Gastrocnemius medialis (tissue), 4 donors: ENCODE measurements around the gene SHTN1. TPM values are rescaled to one million over a fixed set of nuclear protein-coding genes. Genes with fewer than 3 reads are reported as not detected.

Source experiments
- ATAC-seq, 2 donors: fragments of 150-250 bp; one replicate each; pipeline ENCODE4 v1.9.1; 2016
- DNase-seq, 2 donors: peaks; one replicate each; pipeline ENCODE4 v3.0.0-alpha.2; 2019
- H3K27ac ChIP-seq, 4 donors: fragments of 200-600 bp; sonication (generic); 1 replicate in 1 of 4; 2 replicates in 3 of 4; pipeline ENCODE4 v1.5.1; 2016 to 2018; ENCODE audit warnings: mild to moderate bottlenecking in 2 of 4, moderate library complexity in 1 of 4
- H3K27me3 ChIP-seq, 3 donors: fragments of 200-600 bp; sonication (generic) in 2 of 3; 1 replicate in 1 of 3; 2 replicates in 2 of 3; pipeline versions ENCODE4 v1.5.1 to v1.6.0; 2016 to 2019; ENCODE audit warnings: mild to moderate bottlenecking in 1 of 3, moderate library complexity in 1 of 3
- H3K36me3 ChIP-seq, 2 donors: fragments of 200-600 bp; sonication (generic) in 1 of 2; one replicate each; pipeline ENCODE4 v1.5.1; 2017 to 2018
- H3K4me1 ChIP-seq, 2 donors: fragments of 200-600 bp; sonication (generic) in 1 of 2; one replicate each; pipeline ENCODE4 v1.5.1; 2016 to 2017; ENCODE audit warnings: mild to moderate bottlenecking in 2 of 2
- H3K4me3 ChIP-seq, 4 donors: fragments of 200-600 bp; sonication (generic) in 3 of 4; 1 replicate in 1 of 4; 2 replicates in 3 of 4; pipeline ENCODE4 v1.5.1; 2016 to 2019; ENCODE audit warnings: mild to moderate bottlenecking in 2 of 4
- H3K9me3 ChIP-seq, 3 donors: fragments of 200-600 bp; sonication (generic) in 2 of 3; 1 replicate in 1 of 3; 2 replicates in 2 of 3; pipeline ENCODE4 v1.5.1; 2016 to 2019
- POLR2A ChIP-seq, 2 donors: fragments of 450-650 bp; IDR thresholded peaks; one replicate each; pipeline ENCODE4 v1.6.1; 2017; ENCODE audit warnings: antibody characterized with exemption in 2 of 2, mild to moderate bottlenecking in 2 of 2, moderate library complexity in 2 of 2
- in situ Hi-C, 4 donors: fragments of 200-750 bp; cut with MboI; loops; one replicate each; pipeline versions ENCODE4 v1.15.0 to v1.8.0; 2017; ENCODE audit warnings: low sequenced_read_pairs in 4 of 4
- intact Hi-C: fragments of 100-400 bp; cut with DNase I; formaldehyde crosslinking; loops from one replicate; pipeline ENCODE4 v1.15.1; 2023; ENCODE audit warnings: low total_unique reads
- total RNA-seq, 4 donors: library from RNA; depleted of rRNA; stranded (reverse); fragments of >200 nt; gene quantifications; one replicate each; pipeline versions ENCODE4 v1.1.0 to v1.2.3, GENCODE V29; 2016
- TF ChIP-seq, protein P1 (sequence below), 5 experiments: fragments of 450-650 bp in 3 of 5; fragments of 200-600 bp in 2 of 5; sonication (generic) in 2 of 5; IDR thresholded peaks in 4 of 5; conservative IDR thresholded peaks in 1 of 5; 1 replicate in 4 of 5; 2 replicates in 1 of 5; pipeline ENCODE4 v1.5.1; 2016 to 2019; ENCODE audit warnings: antibody characterized with exemption in 5 of 5, mild to moderate bottlenecking in 3 of 5, moderate library complexity in 3 of 5

The SHTN1 gene
- total RNA-seq, 4 donors from 2014 or later, result 0.73 to 2.2 (median 1.0) TPM

DNA sequence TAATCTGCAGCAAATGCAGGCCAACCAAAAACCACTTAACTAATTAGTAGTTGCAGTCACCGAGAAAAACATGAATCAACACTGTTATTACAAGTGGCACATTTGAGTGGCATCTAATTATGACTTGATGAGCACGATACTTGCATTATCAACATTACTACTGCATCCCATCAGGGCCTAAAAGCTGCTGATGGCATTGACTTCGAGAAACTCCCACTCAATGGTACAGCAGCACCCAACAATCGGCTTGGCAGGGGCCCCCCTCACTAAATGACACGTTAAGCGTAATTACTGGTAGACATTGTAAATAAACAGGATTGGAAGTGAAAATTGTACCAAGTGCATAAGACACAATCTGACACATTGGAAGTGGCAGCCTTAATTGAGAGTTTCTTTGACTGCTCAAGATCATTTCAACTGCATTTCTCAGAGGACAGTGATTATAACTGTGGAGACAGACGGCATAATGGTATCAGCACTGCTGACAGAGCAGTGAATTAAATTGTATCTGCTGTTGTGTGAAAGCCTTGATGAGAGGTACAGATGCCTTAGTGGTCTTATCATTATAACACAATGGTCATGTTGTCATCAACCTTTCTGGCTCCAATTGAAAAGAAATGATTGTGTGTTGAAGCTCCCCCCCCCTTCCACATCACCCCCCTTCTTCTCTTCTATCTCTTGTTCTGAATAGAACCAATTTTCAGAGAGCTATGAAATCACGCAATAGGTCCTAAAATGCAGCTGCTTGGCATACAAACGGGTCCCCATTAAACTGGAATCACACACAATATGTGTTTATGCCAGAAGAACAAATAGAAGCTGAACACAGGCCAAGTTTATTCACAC lies 43.4 kb downstream of the SHTN1 start:
- ATAC-seq, result no peak

GRCh38 chr10:116960066-116960776 lies 44.8 kb downstream of the SHTN1 start:
- intact Hi-C loops, result no loop called here
- no peak for ATAC-seq
- Histone ChIP-seq H3K9me3 (no peaks in the 10 kb centered on the region), H3K36me3 (no peaks in the 10 kb centered on the region), H3K27me3 (no peaks in the 10 kb centered on the region), H3K4me3 (no peak overlapping the region), H3K4me1 (no peaks in the 10 kb centered on the region), H3K27ac (no peak overlapping the region)
- no peak for DNase-seq
- TF ChIP-seq, protein P1, sequence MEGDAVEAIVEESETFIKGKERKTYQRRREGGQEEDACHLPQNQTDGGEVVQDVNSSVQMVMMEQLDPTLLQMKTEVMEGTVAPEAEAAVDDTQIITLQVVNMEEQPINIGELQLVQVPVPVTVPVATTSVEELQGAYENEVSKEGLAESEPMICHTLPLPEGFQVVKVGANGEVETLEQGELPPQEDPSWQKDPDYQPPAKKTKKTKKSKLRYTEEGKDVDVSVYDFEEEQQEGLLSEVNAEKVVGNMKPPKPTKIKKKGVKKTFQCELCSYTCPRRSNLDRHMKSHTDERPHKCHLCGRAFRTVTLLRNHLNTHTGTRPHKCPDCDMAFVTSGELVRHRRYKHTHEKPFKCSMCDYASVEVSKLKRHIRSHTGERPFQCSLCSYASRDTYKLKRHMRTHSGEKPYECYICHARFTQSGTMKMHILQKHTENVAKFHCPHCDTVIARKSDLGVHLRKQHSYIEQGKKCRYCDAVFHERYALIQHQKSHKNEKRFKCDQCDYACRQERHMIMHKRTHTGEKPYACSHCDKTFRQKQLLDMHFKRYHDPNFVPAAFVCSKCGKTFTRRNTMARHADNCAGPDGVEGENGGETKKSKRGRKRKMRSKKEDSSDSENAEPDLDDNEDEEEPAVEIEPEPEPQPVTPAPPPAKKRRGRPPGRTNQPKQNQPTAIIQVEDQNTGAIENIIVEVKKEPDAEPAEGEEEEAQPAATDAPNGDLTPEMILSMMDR (IDR thresholded peaks at IDR 0.05 in 4 of 5, conservative IDR thresholded peaks at IDR 0.05 in 1 of 5), result no peak
- TF ChIP-seq POLR2A (IDR thresholded peaks at IDR 0.05), result no peak
- in situ Hi-C loops, result no loop called here

More for the DNA sequence above, 43.4 kb downstream of the SHTN1 start:
- DNase-seq, result no peak
- H3K36me3 ChIP-seq, result no peaks in the 10 kb centered on the region
- intact Hi-C loops, result no loop called here
- in situ Hi-C loops, result no loop called here
- H3K9me3 ChIP-seq, result no peaks in the 10 kb centered on the region
- H3K4me3 ChIP-seq, result no peak overlapping the region
- TF ChIP-seq POLR2A (IDR thresholded peaks at IDR 0.05), result no peak
- TF ChIP-seq, protein P1 (IDR thresholded peaks at IDR 0.05 in 4 of 5, conservative IDR thresholded peaks at IDR 0.05 in 1 of 5), result no peak
- no peaks in the 10 kb centered on the region for H3K27me3 ChIP-seq
- no peaks in the 10 kb centered on the region for H3K4me1 ChIP-seq
- no peak overlapping the region for H3K27ac ChIP-seq

DNA sequence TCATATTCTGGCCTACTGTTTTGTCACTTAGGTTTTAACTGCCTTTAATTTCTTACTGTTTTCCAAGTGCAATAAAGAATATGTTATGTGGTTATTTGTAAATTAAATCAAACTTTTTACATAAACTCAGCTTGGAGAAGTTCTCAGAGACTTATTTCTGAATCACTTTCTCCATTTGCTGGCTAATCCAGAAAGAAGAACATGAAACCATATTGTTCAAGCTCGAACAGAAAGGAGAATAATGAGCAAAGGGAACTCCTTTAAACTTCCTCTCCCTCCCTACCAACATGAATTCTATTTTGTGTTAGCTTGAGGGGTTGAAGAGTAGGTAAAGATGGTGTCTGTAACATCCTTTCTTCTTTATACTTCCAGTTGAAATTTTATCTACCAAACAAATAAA lies 52.3 kb downstream of the SHTN1 start:
- Histone ChIP-seq H3K4me3 (no peak overlapping the region), H3K27ac (no peak overlapping the region), H3K9me3 (no peaks in the 10 kb centered on the region), H3K27me3 (no peaks in the 10 kb centered on the region), H3K36me3 (no peaks in the 10 kb centered on the region), H3K4me1 (no peaks in the 10 kb centered on the region)
- TF ChIP-seq, protein P1 (IDR thresholded peaks at IDR 0.05 in 4 of 5, conservative IDR thresholded peaks at IDR 0.05 in 1 of 5), result no peak
- no peak for TF ChIP-seq POLR2A (IDR thresholded peaks at IDR 0.05)
- ATAC-seq (no peak), DNase-seq (no peak)
- in situ Hi-C loops, result no loop called here
- intact Hi-C loops, result no loop called here

DNA sequence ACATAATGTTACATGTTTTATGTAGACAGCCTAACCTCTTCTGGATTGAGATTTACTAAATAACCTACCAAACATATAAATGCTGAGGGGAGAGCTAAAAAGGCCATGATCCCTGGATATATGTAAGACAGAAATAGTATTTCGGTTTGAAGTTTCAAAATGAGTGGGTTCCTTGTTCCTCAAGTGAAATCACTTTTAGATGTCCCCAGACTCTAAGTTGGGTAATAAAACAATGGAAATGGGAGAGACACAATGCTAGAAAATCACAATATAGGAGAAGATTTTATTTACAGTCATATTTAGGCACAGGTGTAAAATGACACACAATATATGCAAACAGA lies 56.5 kb downstream of the SHTN1 start:
- no peak overlapping the region for H3K27ac ChIP-seq
- intact Hi-C loops (no loop called here), in situ Hi-C loops (no loop called here)
- TF ChIP-seq POLR2A (IDR thresholded peaks at IDR 0.05), result no peak
- TF ChIP-seq, protein P1 (IDR thresholded peaks at IDR 0.05 in 4 of 5, conservative IDR thresholded peaks at IDR 0.05 in 1 of 5), result no peak
- ATAC-seq (no peak), DNase-seq (no peak)
- no peak overlapping the region for H3K4me3 ChIP-seq
- H3K9me3 ChIP-seq, result no peaks in the 10 kb centered on the region
- no peaks in the 10 kb centered on the region for H3K27me3 ChIP-seq
- H3K36me3 ChIP-seq, result no peaks in the 10 kb centered on the region
- H3K4me1 ChIP-seq, result no peaks in the 10 kb centered on the region
